ENCODE measurements around the gene FAM186B. TPM values are rescaled to one million over a fixed set of nuclear protein-coding genes. Genes with fewer than 3 reads are reported as not detected.

The FAM186B gene
- total RNA-seq, 1 experiment from 2014 or later: 0.19 TPM

DNA sequence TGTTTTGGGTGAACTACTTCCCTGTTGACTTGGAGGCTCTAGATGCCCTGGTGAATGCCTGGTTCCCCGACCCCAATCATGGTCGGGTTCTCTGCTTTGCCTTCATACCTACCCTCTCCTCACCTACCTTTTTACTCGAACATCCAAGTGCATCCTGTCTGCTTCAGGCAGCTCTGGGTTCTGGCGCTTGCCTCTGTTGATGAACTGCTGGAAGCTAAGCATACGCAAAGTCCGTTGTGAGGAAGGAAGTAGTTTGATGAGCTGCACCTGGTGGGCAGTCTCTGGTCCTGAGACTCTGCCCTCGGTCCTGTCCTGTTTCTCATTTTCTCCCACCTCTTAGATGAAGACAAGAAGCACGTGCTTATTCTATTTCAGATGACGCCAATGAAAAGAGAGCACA, 53.0 kb downstream of the FAM186B start:
- Histone ChIP-seq H3K4me1 (ENCODE audit: insufficient read depth, low read length, poor library complexity, severe bottlenecking) (no peaks in the 10 kb centered on the region), H3K4me3 (ENCODE audit: low read depth, low read length, poor library complexity, severe bottlenecking) (no peak overlapping the region), H3K9me3 (ENCODE audit: low read depth, low read length, poor library complexity, severe bottlenecking) (no peaks in the 10 kb centered on the region), H3K27ac (ENCODE audit: low read depth, low read length, poor library complexity, severe bottlenecking) (no peak overlapping the region), H3K36me3 (ENCODE audit: insufficient read depth, low read length, poor library complexity, severe bottlenecking) (no peaks in the 10 kb centered on the region), H3K27me3 (replicated peaks; ENCODE audit: insufficient read depth, low read depth, low read length, poor library complexity) (no peaks in the 10 kb centered on the region)
- BruUV-seq (replicated peaks): no TSS peak
- no peak for DNase-seq (ENCODE audit: low spot score)
- ChIA-PET CTCF (interaction anchor here (0.5 kb wide), 1 partner anchor 17 kb away, joined by 7 read pairs; no protein-coding TSS in a partner anchor), POLR2A (ENCODE audit: low non-redundant PET) (no interaction called here)
- TF ChIP-seq, protein P1, sequence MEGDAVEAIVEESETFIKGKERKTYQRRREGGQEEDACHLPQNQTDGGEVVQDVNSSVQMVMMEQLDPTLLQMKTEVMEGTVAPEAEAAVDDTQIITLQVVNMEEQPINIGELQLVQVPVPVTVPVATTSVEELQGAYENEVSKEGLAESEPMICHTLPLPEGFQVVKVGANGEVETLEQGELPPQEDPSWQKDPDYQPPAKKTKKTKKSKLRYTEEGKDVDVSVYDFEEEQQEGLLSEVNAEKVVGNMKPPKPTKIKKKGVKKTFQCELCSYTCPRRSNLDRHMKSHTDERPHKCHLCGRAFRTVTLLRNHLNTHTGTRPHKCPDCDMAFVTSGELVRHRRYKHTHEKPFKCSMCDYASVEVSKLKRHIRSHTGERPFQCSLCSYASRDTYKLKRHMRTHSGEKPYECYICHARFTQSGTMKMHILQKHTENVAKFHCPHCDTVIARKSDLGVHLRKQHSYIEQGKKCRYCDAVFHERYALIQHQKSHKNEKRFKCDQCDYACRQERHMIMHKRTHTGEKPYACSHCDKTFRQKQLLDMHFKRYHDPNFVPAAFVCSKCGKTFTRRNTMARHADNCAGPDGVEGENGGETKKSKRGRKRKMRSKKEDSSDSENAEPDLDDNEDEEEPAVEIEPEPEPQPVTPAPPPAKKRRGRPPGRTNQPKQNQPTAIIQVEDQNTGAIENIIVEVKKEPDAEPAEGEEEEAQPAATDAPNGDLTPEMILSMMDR (conservative IDR thresholded peaks at IDR 0.05; ENCODE audit: low read depth, low read length): no peak
- no peak for TF ChIP-seq EZH2 (IDR thresholded peaks at IDR 0.05; ENCODE audit: borderline replicate concordance, low read depth, low read length, poor library complexity, severe bottlenecking)
- intact Hi-C loops (cut with micrococcal nuclease; ENCODE audit: unreplicated experiment): no loop called here

GRCh38 chr12:49552014-49552413, 53.4 kb downstream of the FAM186B start:
- intact Hi-C loops (cut with micrococcal nuclease; ENCODE audit: unreplicated experiment): no loop called here
- no TSS peak for BruUV-seq (replicated peaks)
- Histone ChIP-seq H3K9me3 (ENCODE audit: low read depth, low read length, poor library complexity, severe bottlenecking) (no peaks in the 10 kb centered on the region), H3K36me3 (ENCODE audit: insufficient read depth, low read length, poor library complexity, severe bottlenecking) (no peaks in the 10 kb centered on the region), H3K27ac (ENCODE audit: low read depth, low read length, poor library complexity, severe bottlenecking) (no peak overlapping the region), H3K4me3 (ENCODE audit: low read depth, low read length, poor library complexity, severe bottlenecking) (no peak overlapping the region), H3K4me1 (ENCODE audit: insufficient read depth, low read length, poor library complexity, severe bottlenecking) (no peaks in the 10 kb centered on the region), H3K27me3 (replicated peaks; ENCODE audit: insufficient read depth, low read depth, low read length, poor library complexity) (no peaks in the 10 kb centered on the region)
- no peak for TF ChIP-seq EZH2 (IDR thresholded peaks at IDR 0.05; ENCODE audit: borderline replicate concordance, low read depth, low read length, poor library complexity, severe bottlenecking)
- TF ChIP-seq, protein P1 (conservative IDR thresholded peaks at IDR 0.05; ENCODE audit: low read depth, low read length): no peak
- ChIA-PET CTCF (no interaction called here), POLR2A (ENCODE audit: low non-redundant PET) (no interaction called here)
- DNase-seq (ENCODE audit: low spot score): no peak

DNA sequence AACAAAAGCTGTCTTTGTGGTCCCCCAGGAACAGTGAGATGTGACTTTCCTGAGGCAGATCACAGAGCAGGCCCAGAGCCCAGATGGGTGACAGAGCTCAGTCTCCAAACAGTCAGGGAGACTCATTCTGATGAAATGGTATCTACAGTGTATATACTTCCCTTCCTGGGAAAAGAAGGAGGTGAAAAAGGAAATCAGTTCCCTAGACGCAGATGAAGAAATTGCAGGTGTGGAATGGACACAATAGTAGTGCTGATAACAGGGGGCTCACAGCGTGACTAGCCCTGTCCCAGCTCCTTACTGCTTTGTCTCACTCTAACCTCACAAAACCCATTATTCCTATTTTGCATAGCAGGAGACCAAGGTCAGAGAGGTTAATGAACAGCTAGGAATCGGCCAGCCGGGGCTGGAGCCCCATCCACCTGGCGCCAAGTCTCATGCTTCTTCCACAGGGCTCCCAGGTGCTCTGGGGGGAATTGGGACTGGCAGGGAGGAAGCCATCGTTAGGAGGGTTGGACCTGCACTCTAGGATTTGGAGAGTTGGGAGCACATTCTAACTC, 54.7 kb downstream of the FAM186B start:
- ChIA-PET POLR2A (ENCODE audit: low non-redundant PET) (interaction anchor here (0.5 to 0.6 kb wide), 3 partner anchors 17 to 281 kb away, joined by 3 to 7 read pairs (median 3); no protein-coding TSS in a partner anchor), CTCF (interaction anchor here (0.8 kb wide), 1 partner anchor 203 kb away, joined by 3 read pairs; no protein-coding TSS in a partner anchor)
- intact Hi-C loops (cut with micrococcal nuclease; ENCODE audit: unreplicated experiment): no loop called here
- BruUV-seq (replicated peaks): no TSS peak
- H3K4me1 ChIP-seq (ENCODE audit: insufficient read depth, low read length, poor library complexity, severe bottlenecking): no peaks in the 10 kb centered on the region
- H3K9me3 ChIP-seq (ENCODE audit: low read depth, low read length, poor library complexity, severe bottlenecking): no peaks in the 10 kb centered on the region
- H3K27ac ChIP-seq (ENCODE audit: low read depth, low read length, poor library complexity, severe bottlenecking): no peak overlapping the region
- no peak overlapping the region for H3K4me3 ChIP-seq (ENCODE audit: low read depth, low read length, poor library complexity, severe bottlenecking)
- TF ChIP-seq, protein P1 (conservative IDR thresholded peaks at IDR 0.05; ENCODE audit: low read depth, low read length): no peak
- no peak for TF ChIP-seq EZH2 (IDR thresholded peaks at IDR 0.05; ENCODE audit: borderline replicate concordance, low read depth, low read length, poor library complexity, severe bottlenecking)
- DNase-seq (ENCODE audit: low spot score): no peak
- no peaks in the 10 kb centered on the region for H3K27me3 ChIP-seq (replicated peaks; ENCODE audit: insufficient read depth, low read depth, low read length, poor library complexity)
- no peaks in the 10 kb centered on the region for H3K36me3 ChIP-seq (ENCODE audit: insufficient read depth, low read length, poor library complexity, severe bottlenecking)
